AG10803 (cell line): ENCODE data around the gene FHDC1.

ENCODE experiments used
- DNase-seq: peaks from one replicate; pipeline ENCODE4 v3.0.0; 2010; ENCODE audit warnings: low read depth
- H3K4me3 ChIP-seq: 2 replicates; pipeline ENCODE4 v1.5.1; 2011; ENCODE audit warnings: mild to moderate bottlenecking, low read length, control low read depth
- TF ChIP-seq, protein P1 (sequence below): conservative IDR thresholded peaks from 2 replicates; pipeline ENCODE4 v1.5.1; 2011; ENCODE audit warnings: mild to moderate bottlenecking, low read length, control low read depth, inconsistent platforms

Gene FHDC1

GRCh38 chr4:152956650-152957436, 20.7 kb downstream of the FHDC1 start:
- H3K4me3 ChIP-seq: no peak overlapping the region
- TF ChIP-seq, protein P1, sequence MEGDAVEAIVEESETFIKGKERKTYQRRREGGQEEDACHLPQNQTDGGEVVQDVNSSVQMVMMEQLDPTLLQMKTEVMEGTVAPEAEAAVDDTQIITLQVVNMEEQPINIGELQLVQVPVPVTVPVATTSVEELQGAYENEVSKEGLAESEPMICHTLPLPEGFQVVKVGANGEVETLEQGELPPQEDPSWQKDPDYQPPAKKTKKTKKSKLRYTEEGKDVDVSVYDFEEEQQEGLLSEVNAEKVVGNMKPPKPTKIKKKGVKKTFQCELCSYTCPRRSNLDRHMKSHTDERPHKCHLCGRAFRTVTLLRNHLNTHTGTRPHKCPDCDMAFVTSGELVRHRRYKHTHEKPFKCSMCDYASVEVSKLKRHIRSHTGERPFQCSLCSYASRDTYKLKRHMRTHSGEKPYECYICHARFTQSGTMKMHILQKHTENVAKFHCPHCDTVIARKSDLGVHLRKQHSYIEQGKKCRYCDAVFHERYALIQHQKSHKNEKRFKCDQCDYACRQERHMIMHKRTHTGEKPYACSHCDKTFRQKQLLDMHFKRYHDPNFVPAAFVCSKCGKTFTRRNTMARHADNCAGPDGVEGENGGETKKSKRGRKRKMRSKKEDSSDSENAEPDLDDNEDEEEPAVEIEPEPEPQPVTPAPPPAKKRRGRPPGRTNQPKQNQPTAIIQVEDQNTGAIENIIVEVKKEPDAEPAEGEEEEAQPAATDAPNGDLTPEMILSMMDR: no peak
- DNase-seq: no peak

DNA sequence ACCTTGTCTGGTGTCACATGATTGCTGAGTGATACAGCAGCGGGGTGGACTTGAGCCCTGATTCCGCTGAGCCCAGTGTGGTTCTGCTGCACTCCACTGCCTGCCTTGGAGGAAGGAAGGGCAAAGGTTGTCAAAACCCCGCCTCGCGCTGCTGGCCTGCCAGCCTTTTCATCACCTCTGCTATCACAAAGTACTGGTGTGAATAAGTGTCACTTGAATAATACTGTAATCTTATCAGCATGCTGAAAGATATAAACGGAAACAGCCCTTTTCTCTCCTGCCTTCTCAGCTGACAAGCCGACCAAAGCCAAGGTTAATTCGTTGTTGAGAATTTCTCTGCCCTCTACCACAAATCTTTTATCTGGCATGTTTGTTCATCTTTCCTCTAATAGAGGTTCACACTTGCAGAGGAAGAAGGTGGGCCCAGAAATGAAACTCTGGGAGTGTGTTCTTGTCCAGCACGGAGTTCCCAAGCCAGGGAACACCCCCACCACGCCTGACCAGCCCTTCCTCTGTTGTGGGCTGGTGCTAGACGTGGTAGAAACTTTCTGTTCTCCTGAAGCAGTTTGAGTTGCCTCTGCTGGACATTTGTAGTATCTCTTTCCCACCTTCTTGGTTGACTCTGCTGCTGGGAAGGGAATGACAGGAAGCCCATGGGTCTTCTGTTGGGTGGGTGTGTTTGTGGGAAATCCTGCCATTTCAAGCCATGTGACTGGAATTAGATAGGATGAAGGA, 21.5 kb downstream of the FHDC1 start:
- TF ChIP-seq, protein P1: no peak
- no peak overlapping the region for H3K4me3 ChIP-seq
- no peak for DNase-seq

DNA sequence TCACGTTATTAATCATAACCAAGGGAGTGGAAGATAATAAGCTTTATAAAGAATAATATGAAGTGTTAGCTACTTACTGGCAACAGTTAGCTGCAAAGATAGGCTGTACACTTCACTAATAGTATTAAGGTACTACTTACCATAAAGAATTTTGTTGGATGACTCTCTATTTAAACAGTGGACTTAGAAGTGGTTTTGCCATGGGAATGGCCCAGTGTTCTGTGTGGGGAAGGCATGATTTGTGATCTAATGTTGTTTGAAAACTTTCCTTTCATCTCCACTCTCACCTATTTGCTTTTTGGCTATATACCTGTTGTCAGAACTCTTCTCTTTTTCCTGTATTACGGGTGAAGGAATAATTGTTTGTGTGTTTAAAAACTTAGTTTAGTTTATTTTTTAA, 23.0 kb downstream of the FHDC1 start:
- TF ChIP-seq, protein P1: no peak
- H3K4me3 ChIP-seq: no peak overlapping the region
- no peak for DNase-seq

DNA sequence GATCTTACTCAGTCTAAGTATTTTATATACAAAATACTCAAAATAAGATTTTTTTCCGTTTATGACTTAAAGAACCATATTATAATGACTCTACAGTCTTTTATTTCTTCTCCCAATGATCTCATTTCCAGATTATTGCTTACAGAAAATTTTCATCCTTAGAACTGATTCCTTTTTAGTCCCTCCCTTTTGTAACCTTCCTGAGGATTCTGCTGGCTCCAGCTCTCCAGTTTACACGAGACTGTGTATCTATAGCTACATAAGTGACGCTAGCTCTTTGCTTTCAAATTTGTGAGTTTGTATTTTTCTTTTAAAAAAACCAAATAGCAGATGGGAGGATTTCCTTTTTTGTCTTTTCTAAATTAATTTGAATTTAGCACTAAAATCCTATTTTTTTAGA, 24.0 kb downstream of the FHDC1 start:
- TF ChIP-seq, protein P1: no peak
- H3K4me3 ChIP-seq: no peak overlapping the region
- no peak for DNase-seq

- TF ChIP-seq, protein P1: no peak
- no peak for DNase-seq
- no peak overlapping the region for H3K4me3 ChIP-seq
Observed at GRCh38 chr4:152961014-152961772, 25.1 kb downstream of the FHDC1 start.

DNA sequence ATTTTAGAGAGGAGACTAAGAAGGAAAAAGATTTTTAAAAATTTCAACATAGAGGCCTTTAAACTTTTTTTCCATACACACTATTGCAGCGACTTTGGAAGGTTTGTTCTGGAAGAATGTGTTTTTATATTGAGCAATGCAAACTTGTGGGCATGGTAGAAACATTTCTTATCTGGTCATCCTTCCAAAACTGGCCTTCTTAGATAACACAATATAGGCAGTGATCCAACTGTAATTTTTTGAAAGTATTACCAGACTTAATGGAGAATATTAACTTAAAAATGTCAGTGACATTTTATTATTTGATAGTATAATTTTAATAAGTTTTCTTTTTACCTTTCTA, 25.6 kb downstream of the FHDC1 start:
- TF ChIP-seq, protein P1: no peak
- H3K4me3 ChIP-seq: no peak overlapping the region
- no peak for DNase-seq

DNA sequence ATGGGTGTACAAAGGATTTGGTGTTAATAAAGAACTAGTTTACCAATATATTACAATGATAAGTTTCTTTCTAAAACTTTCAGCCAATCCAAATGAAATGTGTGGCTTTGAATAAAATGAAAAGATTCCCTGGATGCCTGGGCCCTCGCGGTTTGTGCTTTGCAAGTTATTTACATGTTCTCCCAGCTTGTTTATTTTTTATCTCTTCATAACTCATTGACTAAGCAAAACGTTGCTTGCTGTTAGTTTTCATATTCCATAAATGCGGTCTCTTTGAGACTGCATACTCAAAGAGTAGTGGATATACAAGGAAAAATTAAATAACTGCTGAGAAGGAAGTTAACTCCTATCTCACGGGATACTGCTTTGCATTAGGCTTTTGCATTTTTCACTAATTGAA, 26.0 kb downstream of the FHDC1 start:
- H3K4me3 ChIP-seq: no peak overlapping the region
- TF ChIP-seq, protein P1: no peak
- no peak for DNase-seq
